Upper lobe of left lung (tissue), 6 donors: ENCODE data around the gene HOXC11. TPM values are rescaled to one million over a fixed set of nuclear protein-coding genes. Genes with fewer than 3 reads are reported as not detected.
A peak's percentile ranks its signal among the peaks of the same experiment; 100 is the strongest.

Experiments
- ATAC-seq, 2 donors: fragments of 200-7000 bp; cut with Tn5 transposase; one replicate each; pipeline ENCODE4 v1.9.1; 2022; ENCODE audit warnings: mild to moderate bottlenecking in 2 of 2, moderate library complexity in 2 of 2; ENCODE audit not compliant: low FRiP score in 2 of 2
- DNase-seq, 2 donors: peaks; one replicate each; pipeline ENCODE4 v3.0.0-alpha.2; 2019 to 2020
- H3K27ac ChIP-seq, 4 donors: fragments of 200-600 bp; sonication (generic); one replicate each; pipeline ENCODE4 v1.5.1; 2016 to 2019
- H3K27me3 ChIP-seq, 4 donors: fragments of 200-600 bp; sonication (generic); one replicate each; pipeline ENCODE4 v1.5.1; 2017 to 2019
- H3K36me3 ChIP-seq, 4 donors: fragments of 200-600 bp; sonication (generic); one replicate each; pipeline ENCODE4 v1.5.1; 2016 to 2019
- H3K4me1 ChIP-seq, 4 donors: fragments of 200-600 bp; sonication (generic); one replicate each; pipeline ENCODE4 v1.5.1; 2018 to 2019
- H3K4me3 ChIP-seq, 4 donors: fragments of 200-600 bp; sonication (generic); one replicate each; pipeline ENCODE4 v1.5.1; 2017 to 2019; ENCODE audit warnings: mild to moderate bottlenecking in 2 of 4, moderate library complexity in 1 of 4
- H3K9me3 ChIP-seq, 4 donors: fragments of 200-600 bp; sonication (generic); one replicate each; pipeline ENCODE4 v1.5.1; 2018 to 2019
- CTCF ChIP-seq, 6 experiments: fragments of 450-650 bp in 4 of 6; fragments of 200-600 bp in 2 of 6; sonication (generic) in 2 of 6; IDR thresholded peaks; one replicate each; pipeline ENCODE4 v1.5.1; 2016 to 2019; ENCODE audit warnings: antibody characterized with exemption in 6 of 6
- EP300 ChIP-seq, 4 donors: sonication (generic); formaldehyde crosslinking; IDR thresholded peaks; one replicate each; pipeline ENCODE4 v1.5.1; 2017; ENCODE audit warnings: antibody characterized with exemption in 4 of 4, control low read depth in 2 of 4
- POLR2A ChIP-seq, 4 donors: fragments of 450-650 bp; IDR thresholded peaks; one replicate each; pipeline ENCODE4 v1.5.1; 2016 to 2017; ENCODE audit warnings: antibody characterized with exemption in 4 of 4, mild to moderate bottlenecking in 2 of 4
- POLR2AphosphoS5 ChIP-seq, 2 donors: sonication (generic); formaldehyde crosslinking; IDR thresholded peaks; one replicate each; pipeline ENCODE4 v1.5.1; 2017; ENCODE audit warnings: antibody characterized with exemption in 2 of 2
- WGBS, 2 donors: methylation state at CpG; one replicate each; pipeline ENCODE4 v1.1.5; 2017 to 2018; 5-methylcytosine and 5-hydroxymethylcytosine counted together
- total RNA-seq, 6 donors: library from RNA; depleted of rRNA in 4 of 6; stranded (reverse); fragments of >200 nt in 4 of 6; gene quantifications; one replicate each; pipeline versions ENCODE4 v1.1.0 to v1.2.1, GENCODE V29; 2016 to 2021
- donor health status: DM: no; HTN: no; CAD: no; lungs with moderate emphysema.
- donor health status: DM: no; HTN: yes; CAD: no; lungs with severe emphysema.

The HOXC11 gene
- total RNA-seq, 6 donors from 2014 or later = not detected

GRCh38 chr12:53952335-53952694 lies 20.6 kb upstream of the HOXC11 start:
- H3K27me3 ChIP-seq = peaks cover 0 to 86% (median 54%) of the 10 kb centered on the region in 4 donors

GRCh38 chr12:53952871-53953734 lies 19.8 kb upstream of the HOXC11 start:
- ATAC-seq (no peak), DNase-seq (peak in 1 of 2 donors; percentile 83)
- Histone ChIP-seq H3K9me3 (no peaks in the 10 kb centered on the region), H3K27ac (no peak overlapping the region), H3K36me3 (no peaks in the 10 kb centered on the region), H3K4me1 (peaks cover 0 to 33% (median 3%) of the 10 kb centered on the region in 4 donors), H3K4me3 (no peak overlapping the region), H3K27me3 (peaks cover 0 to 91% (median 58%) of the 10 kb centered on the region in 4 donors)
- WGBS, 2 donors = 7% methylated on average over 17 to 36 of the region's 38 CpGs
- TF ChIP-seq CTCF (IDR thresholded peaks at IDR 0.05) (no peak), POLR2A (IDR thresholded peaks at IDR 0.05) (no peak), EP300 (IDR thresholded peaks at IDR 0.05) (no peak), POLR2AphosphoS5 (IDR thresholded peaks at IDR 0.05) (no peak)

More at GRCh38 chr12:53952335-53952694, 20.6 kb upstream of the HOXC11 start:
- Histone ChIP-seq H3K4me1 (peaks cover 0 to 33% (median 3%) of the 10 kb centered on the region in 4 donors), H3K36me3 (no peaks in the 10 kb centered on the region), H3K4me3 (no peak overlapping the region), H3K9me3 (no peaks in the 10 kb centered on the region), H3K27ac (no peak overlapping the region)
- no peak for TF ChIP-seq POLR2A (IDR thresholded peaks at IDR 0.05)
- TF ChIP-seq EP300 (IDR thresholded peaks at IDR 0.05) = no peak
- no peak for TF ChIP-seq POLR2AphosphoS5 (IDR thresholded peaks at IDR 0.05)
- no peak for TF ChIP-seq CTCF (IDR thresholded peaks at IDR 0.05)
- ATAC-seq (no peak), DNase-seq (peak in 1 of 2 donors; percentile 71)
- WGBS, 2 donors = 3 to 12% methylated on average over 13 of the region's 13 CpGs

GRCh38 chr12:53953831-53954693 lies 18.9 kb upstream of the HOXC11 start:
- peaks cover 0 to 33% (median 3%) of the 10 kb centered on the region in 4 donors for H3K4me1 ChIP-seq
- TF ChIP-seq EP300 (IDR thresholded peaks at IDR 0.05) = no peak
- TF ChIP-seq POLR2A (IDR thresholded peaks at IDR 0.05) = no peak
- TF ChIP-seq CTCF (IDR thresholded peaks at IDR 0.05) = no peak
- TF ChIP-seq POLR2AphosphoS5 (IDR thresholded peaks at IDR 0.05) = no peak
- no peak for DNase-seq
- H3K27ac ChIP-seq = no peak overlapping the region
- no peak overlapping the region for H3K4me3 ChIP-seq
- no peaks in the 10 kb centered on the region for H3K36me3 ChIP-seq
- no peak for ATAC-seq
- 6 to 7% methylated on average over 19 of the region's 19 CpGs for WGBS, 2 donors
- no peaks in the 10 kb centered on the region for H3K9me3 ChIP-seq
- H3K27me3 ChIP-seq = peaks cover 0 to 97% (median 62%) of the 10 kb centered on the region in 4 donors

GRCh38 chr12:53954694-53955035 lies 18.3 kb upstream of the HOXC11 start, which contains the start of gene HOXC12:
HOXC12 (plus strand) TSS chr12:53954903; CDS start chr12:53954930, 27 bp downstream.
- 4 to 7% methylated on average over 14 to 18 of the region's 20 CpGs for WGBS, 2 donors
- Histone ChIP-seq H3K27ac (no peak within 1 kb of the TSS), H3K36me3 (no peaks in the 10 kb centered on the region), H3K4me1 (peaks cover 0 to 33% (median 3%) of the 10 kb centered on the region in 4 donors), H3K4me3 (no peak within 1 kb of the TSS), H3K27me3 (peaks cover 0 to 94% (median 61%) of the 10 kb centered on the region in 4 donors), H3K9me3 (no peaks in the 10 kb centered on the region)
- DNase-seq (no peak), ATAC-seq (no peak)
- TF ChIP-seq POLR2AphosphoS5 (IDR thresholded peaks at IDR 0.05) (no peak), POLR2A (IDR thresholded peaks at IDR 0.05) (no peak), CTCF (IDR thresholded peaks at IDR 0.05) (no peak), EP300 (IDR thresholded peaks at IDR 0.05) (no peak)
